CD4-positive, alpha-beta T cell treated with Interleukin-15 for 4 hours (primary cell): ENCODE measurements around the gene CS.
"Not testable (repeated sequence)": the region's sequence is repeated elsewhere in the genome, so short reads cannot be mapped to it uniquely, and the experiment has no call there.

ENCODE experiments used
- DNase-seq: peaks from one replicate; pipeline ENCODE4 v3.0.0-alpha.2; 2020; ENCODE audit warnings: low spot score

Gene CS

DNA sequence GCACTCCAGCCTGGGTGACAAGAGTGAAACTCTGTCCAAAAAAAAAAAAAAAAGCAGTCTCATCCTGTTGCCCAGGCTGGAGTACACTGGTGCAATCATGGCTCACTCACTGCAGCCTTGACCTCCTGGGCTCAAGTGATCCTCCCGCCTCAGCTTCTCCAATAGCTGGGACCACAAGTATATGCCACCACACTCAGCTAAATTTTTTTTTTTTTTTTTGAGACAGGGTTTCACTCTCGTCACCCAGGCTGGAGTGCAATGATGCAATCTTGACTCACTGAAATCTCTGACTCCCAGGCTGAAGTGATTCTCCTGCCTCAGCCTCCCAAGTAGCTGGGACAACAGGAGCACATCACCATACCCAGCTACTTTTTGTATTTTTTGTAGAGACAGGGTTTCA lies 20.9 kb upstream of the CS start:
- no peak for DNase-seq

DNA sequence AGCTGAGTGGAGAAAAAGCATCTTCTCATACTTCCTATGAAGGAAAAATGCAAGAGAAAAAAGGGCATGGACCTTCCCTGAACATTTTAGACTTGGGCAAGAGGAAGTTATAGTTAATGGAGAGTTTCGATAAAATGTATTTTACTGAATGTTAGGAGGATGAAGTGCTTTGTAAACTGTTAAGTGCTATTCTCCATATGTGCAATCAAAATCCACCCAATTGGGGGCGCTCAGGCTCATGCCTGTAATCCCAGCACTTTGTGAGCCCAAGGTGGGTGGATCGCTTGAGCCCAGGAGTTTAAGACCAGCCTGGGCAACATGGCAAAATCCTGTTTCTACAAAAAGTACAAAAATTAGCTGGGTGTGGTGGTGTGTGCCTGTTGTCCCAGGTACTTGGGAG lies 17.5 kb upstream of the CS start:
- no peak for DNase-seq

DNA sequence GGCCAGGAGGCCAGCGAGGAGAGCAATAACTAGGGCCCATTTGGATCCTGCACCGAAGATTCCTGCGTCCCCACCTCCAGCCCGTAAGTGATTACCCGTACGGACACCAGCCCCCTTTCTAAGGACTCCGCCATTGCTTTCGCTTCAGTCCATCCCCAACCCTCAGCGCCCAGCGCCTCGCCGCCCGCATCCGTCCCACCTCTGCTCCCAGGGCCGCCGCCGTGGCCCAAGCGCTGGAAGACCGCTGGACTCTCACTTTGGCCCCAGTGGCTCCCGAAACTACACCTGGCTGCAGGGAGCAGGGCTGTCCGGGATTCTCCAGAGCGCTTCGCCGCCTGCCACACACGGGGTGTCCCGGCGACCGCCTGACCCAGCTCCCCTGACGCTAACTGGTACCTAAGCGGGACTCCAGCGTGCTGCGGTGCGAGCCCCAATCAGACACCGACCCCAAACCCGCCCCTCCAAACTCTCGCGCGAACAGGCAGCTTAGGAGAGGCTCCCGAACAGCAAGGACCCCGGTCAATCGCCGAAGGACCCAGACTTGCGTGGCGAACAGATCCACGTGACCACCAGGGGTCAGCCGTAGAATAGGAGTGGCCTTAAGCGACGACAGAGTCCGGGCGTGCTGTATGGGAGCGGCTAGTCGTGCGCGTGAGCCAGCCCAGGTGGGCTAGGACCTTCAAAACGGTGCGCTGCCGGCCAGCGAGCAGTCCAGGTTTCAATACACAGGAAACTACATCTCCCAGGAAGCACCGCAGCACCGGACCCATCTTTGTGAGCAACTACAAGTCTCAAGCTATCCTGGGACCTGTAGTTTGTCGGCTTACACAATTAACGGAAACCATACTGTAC lies 15.7 kb upstream of the CS start, which contains the start of gene CNPY2:
CNPY2 (minus strand) TSS at position 367 of the 852 bp plus-strand sequence. CDS start 771 bp downstream, outside the sequence.
- peak; percentile 96 for DNase-seq

DNA sequence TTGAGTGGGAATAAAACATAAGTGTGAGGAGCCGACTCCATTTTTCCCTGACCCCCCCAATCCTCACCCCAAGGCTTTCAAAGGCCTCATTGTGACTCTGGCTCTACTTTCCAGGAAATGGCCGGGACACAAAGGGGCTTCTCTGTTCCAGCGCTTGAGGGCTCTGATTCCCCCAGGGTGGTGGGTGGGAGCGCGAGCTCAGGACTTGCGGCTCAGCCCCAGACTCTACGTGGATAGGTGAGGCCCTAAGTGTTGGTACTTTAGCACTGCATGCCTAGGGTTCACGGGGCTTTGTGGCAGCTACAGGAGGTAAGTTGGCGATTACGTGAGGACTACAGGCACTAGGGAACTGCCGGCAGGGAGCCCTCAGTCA lies 15.1 kb upstream of the CS start:
- DNase-seq = no peak

DNA sequence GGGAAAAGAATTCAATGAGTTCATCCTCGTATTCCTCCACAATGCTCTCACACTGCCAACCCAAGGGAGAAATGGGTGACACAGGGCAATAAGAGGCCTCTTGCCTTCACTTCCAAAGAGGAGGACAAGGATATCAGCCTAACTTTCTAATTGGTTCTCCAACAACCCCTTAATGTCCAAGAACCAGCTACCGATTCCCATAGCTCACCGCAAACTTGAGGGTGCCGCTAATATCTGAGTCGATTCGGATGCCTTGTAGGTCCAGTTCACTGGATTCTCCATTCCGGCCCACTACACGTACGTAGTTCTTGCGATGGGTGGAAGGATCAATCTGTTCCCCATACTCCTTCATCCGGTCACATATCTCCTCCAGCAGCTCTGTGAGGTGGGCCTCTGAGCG lies 10.9 kb upstream of the CS start:
- DNase-seq = no peak

DNA sequence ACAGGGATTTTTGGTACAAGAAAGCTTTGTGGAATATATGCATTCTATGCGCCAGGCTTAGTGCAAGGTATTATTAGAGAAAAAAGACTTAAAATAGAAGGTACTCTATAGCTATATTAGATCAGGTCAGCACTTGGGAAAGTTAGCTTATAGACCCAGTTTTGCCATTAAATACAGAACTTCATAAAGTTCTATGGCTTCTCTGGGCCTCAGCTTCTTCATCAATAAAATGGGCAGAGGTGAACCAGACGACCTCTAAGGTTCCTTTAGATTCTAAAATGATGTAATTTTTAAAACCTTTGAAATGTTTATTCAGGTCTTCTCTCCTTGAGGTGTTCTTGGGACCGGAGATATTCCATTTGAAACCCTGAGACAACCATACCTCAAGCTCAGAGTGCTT lies 8.6 kb upstream of the CS start:
- no peak for DNase-seq

DNA sequence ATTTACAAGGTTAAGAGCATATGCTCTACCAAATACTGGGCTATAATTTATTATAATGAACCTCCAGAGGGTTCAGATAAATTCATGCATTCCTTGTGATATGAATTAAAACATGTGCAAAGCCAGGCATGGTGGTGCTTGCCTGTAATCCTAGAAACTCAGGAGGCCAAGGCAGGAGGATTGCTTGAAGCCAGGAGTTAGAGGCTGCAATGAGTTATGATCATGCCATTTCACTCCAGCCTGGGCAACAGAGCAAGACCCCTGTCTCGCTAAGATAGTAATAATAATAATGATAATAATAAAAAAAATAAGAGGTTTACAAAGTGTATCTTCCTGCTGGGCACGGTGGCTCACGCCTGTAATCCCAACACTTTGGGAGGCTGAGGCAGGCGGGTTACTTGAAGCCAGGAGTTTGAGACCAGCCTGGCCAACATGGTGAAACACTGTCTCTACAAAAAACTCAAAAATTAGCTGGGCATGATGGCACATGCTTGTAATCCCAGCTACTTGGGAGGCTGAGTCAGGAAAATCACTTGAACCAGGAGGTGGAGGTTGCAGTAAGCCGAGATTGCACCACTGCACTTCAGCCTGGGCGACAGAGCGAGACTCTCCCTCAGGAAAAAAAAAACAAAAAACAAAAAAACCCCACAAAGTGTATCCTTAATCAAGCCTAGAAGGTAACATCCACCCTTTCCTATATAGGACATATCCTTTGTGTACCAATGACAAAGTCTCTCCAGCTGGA lies 7.3 kb upstream of the CS start:
- no peak for DNase-seq

DNA sequence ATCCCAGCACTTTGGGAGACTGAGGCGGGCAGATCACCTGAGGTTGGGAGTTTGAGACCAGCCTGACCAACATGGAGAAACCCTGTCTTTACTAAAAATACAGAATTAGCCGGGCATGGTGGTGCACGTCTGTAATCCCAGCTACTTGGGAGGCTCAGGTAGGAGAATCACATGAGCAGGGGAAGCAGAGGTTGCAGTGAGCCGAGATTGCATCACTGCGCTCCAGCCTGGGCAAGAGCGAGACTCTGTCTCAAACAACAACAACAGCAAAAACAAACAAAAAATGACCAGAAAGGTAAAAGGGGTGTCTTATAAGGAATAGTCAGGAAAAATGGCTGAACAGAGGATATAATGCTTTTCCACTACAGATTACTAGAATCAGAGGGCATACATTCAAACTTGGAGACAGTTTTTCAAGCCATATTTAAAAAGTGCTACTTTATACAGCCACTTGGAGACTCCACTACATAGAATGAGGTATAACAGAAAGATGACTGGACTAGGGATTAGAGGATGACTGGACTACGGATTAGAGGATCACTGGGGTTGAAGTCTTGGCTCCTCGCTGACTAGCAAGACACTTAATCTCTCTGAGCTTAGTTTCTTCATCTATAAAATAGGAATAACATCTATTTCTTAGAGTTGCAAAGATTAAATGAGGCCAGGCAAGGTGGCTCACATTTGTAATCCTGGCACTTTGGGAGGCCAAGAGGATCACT lies 4.9 kb upstream of the CS start:
- DNase-seq = no peak

DNA sequence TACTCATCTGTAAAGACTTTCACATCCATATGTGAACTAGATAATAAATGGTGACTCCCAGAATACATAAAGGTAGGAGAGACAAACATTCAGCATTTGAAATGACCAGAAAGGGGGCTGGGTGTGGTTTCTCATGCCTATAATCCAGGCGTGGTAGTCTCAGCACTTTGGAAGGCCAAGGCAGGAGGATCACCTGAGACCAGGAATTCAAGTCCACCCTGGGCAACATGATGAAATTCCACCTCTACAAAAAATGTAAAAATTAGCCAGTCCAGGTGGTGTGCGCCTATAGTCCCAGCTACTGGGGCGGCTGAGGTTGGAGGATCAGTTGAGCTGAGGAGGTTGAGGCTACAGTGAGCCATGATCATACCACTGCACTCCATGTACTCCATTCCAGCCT lies 4.1 kb upstream of the CS start:
- no peak for DNase-seq

DNA sequence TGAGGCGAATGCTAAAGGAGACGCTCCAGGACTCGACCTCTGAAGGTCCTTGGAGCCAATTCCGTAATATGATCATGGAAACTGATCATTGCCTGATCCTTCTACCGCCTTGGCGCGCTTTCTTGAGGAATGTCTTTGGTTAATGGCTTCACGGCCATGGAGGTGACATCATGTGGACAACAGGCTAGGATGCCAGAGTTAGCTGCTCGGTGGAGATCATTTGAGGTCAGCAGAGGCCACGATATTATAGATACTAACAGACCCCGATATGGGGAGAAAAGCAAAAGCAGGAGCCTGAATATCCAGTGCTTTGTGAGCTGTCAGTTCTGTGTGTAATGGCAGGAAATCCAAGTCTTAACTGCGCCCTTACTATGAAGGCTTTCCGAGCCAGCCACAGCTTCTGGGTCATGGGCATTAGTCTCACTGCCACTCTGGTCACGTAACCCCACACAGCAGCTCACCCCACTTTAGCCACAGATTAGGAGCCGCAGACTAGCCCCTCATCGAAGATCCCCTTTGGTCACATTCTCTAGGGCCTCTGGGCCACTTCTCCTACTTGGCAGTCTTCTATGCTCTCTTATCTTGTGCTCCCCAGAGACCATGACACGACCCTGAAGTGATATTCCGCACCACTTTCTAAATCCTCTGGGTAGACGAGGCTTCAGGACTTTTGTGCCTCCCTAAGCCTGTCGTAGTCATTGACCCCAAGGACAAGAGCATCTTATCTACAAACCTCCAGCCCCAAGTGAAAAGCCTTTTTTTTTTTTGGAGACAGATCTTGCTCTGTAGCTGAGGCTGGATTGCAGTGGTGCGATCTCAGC lies 724 bp upstream of the CS start:
- no peak for DNase-seq

DNA sequence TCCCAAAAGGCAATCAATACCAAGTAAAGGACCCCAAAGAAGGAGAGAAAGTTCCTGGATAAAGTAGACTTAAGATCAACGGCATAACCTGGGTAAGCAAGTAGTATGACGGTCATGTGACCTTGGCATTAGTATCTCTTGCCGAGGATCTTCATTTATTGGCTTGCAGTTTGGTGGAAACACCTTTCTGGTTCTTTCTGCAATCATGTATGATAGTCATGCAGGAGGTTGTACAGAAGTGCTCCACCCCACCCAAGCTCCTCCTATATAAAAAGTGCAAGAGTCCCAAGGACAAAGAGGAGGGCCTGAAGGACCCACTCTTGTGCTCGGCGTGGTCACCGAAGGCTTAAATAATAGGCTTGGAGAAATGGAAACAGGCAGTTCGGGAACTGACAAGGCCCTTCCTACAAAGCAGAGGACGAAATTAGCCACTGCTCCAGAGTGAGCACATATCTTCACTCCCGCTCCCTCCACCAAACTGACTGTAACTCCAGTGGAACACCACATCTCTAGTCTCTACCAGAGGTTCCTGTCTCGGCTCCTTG lies 750 bp downstream of the CS start:
- DNase-seq = peak; percentile 55

DNA sequence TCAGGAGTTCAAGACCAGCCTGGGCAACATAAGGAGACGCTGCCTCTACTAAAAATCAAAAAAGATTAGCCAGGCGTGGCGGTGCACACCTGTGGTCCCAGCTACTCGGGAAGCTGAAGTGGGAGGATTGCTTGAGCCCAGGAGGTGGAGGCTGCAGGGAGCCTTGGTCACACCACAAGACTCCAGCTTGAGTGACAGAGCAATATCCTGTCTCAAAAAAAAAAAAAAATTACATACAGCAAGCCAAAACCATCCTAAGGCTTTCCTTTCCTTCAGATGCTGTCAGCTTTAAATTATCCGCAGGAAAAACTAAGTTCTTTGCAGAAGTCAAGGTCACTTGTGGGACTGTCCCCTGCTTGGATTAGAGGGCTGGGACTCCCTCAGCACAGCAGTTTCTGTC lies 1.3 kb downstream of the CS start:
- DNase-seq = no peak

DNA sequence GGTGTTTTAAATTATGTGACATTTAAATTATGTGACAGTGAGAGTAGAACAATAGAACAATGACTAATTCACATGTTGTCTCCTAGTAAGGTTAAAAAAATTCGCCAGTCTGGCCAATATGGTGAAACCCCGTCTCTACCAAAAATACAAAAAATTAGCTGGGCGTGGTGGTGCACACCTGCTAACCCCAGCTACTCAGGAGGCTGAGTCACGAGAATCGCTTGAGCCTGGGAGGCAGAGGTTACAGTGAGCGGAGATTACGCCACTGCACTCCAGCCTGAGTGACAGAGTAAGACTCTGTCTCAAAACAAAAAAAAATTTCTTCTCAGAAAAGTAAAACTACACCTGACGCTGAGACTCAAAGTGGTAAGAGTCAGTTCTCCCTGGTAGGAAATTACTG lies 2.7 kb downstream of the CS start:
- DNase-seq = no peak

DNA sequence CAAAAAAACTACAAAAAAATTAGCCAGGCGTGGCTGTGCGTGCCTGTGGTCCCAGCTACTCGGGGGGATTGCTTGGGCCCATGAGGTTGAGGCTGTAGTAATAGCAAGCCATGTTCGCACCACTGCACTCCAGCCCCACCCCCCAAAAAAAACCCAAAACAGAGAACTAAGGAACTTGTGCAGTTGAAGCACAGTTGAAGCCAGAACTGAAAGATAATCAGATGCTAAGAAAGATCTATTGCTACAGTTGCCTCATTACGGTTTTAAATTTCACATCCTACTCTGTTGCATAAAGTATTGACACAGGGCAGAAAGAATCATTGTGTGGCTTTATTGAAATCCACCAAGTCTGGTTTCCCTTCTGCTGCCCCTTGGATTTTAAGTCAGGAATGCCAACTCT lies 3.8 kb downstream of the CS start:
- no peak for DNase-seq

DNA sequence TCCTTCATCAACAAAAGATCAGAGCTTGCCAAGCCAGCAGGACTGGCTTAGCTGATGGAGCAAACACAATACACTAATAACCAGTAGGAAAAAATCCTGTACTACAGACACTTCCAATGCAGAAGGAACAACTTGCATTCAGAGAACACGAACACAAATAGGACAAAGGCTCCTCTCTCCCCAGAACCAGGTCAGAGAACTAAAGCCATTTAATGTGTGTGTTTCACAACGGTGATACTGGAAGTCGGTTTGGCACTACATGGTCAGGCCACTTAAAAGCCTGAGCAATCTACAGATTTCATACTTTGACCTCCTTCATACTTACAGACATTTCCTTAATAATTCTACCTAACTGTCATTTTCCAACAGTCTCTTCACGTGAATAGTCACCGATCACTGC lies 6.3 kb downstream of the CS start:
- DNase-seq = no peak

DNA sequence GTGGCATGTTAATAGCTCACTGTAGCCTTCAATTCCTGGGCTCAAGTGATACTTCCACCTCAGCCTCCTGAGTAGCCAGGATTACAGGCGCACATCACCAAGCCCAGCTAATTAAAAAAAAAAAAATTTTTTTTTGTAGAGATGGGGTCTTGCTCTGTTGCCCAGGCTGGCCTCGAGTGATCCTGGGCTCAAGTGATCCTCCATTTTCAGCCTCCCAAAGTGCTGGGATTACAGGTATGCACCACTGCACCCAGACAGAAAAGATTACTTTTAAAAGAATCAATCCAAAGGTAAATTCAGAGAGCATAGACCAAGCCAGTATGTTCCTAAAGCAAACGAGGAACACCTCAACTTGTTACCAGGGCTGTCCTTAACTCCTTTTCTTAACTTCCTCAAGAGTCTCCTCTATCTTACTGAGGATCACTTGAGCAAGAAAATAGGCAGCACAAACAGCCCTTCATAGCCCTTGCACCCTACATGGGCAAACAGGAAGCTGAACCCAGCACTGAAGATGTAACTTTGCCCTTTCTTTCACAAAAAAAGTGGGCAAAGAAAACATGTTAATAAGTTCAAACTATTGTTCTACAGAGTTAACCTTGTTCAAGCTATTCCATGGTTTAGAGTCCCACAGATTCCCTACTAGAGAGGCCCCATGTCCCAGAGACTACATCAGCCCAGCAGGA lies 11.3 kb downstream of the CS start:
- no peak for DNase-seq

DNA sequence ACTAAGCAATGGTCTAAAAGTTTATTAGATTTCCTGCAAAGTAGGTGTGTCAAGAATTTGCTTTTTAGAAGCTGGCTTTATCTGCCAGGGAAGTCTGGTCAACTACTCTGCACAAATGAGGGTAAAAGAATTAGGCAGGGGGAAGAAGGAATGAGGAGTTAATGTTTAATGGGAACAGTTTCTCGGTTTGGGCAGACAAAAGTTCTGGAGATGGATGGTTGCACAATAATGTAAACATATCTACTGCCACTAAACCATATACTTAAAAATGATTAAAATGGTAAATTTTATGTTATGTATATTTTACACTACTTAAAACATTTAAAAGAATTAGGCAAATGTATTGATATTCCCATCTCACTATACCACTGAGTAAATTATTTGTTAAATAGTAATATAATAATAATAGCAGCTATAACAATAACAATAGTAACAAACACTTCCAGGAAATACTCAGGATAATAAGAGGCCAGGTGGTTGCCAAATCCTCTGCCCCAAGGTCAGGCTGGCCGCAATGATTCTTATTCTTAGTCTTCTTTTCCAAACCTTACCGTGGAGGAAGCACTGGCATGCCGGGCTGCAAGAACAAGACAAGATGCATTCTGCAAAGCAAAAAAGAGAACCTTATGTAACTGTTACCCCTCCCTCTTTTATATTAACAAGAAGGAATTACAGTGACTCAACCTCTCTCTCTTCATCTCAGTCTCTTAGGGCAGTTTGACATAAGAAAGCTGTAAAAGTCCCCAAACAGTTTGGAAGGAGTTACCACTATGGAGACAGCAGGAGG lies 13.9 kb downstream of the CS start:
- DNase-seq = no peak

DNA sequence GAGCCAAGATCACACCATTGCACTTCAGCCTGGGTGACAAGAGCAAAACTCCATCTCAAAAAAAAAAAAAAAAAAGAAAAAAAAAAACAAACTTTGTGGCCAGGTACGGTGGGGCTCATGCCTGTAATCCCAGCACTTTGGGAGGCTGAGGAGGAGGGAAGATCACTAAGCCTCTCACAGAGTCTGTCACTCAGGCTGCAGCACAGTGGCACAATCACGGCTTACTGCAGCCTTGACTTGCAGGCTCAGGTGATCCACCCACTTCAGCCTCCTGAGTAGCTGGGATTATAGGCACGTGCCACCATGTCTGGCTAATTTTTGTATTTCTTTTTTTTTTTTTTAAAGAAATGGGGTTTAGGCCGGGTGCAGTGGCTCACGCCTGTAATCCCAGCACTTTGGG lies 15.9 kb downstream of the CS start:
- DNase-seq = not testable (repeated sequence)

DNA sequence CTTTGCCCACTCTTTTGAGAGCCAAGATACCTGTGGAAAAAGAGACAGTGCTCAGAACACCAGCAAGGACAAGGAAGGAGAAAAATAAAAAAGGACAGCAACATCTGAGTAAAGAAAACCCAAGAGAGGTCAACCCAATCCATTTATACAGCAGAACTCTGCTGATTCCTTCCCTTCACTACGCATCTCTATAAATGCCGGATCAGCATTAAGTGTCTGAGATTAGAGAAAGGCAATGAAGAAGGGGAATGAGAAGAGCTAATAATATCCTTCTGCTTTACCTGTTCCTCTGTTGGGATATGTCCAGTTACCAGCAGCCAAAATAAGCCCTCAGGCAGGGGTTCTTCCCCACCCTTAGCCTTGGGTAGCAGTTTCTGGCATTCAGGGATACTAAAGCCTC lies 17.6 kb downstream of the CS start:
- DNase-seq = no peak

DNA sequence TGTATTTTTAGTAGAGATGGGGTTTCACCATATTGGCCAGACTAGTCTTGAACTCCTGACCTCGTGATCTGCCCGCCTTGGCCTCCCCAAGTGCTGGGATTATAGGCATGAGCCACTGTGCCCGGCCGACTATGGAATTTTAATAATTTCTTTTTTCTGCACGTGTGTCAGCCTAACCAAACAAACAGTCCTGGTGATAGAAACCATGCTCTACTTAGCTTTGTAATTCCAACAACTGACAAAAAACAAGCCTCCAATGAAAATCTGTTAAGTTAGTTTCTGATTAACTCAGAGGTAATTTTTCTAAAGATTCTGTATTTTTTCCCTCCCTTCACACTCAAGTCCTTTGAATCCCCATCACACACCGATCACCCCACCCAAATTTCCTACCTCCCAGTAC lies 18.1 kb downstream of the CS start:
- no peak for DNase-seq
